ENCODE results near the gene PNRC1.

PNRC1 gene

DNA sequence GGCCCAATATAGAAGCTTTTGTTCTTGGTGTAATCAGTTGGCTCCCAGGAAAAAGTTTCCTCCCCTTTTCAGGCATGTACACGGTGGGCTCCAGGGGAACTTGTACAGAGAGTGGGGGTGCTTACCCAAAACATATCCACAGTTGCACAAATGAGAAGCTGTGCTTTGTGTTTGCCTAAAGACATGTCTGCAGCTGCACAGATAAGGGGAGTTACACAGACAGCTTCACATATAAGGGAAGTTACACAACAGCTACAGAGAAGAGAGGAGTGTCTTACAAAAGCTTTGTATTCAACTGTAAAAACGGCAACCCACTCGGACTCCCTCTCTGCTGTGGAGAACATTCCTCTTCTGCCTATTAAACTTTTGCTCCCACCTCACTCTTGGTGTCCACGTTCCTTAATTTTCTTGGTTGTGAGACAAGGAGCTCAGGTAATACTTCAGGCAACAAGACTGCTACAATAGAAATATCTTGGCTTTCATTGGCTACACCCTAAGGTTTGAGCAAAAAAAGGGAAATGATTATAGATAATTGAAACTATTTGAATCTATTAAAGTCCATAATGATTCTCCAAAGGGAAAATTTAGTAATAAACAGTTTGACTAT, 7.4 kb upstream of the PNRC1 start:
- TF ChIP-seq TAF1 (IDR thresholded peaks at IDR 0.05; ENCODE audit: low read depth) (no peak), FOXM1 (IDR thresholded peaks at IDR 0.05; ENCODE audit: borderline replicate concordance, low read depth) (no peak), CREB1 (IDR thresholded peaks at IDR 0.05; ENCODE audit: low read depth) (no peak), REST (IDR thresholded peaks at IDR 0.05; ENCODE audit: low read depth) (no peak), MAX (IDR thresholded peaks at IDR 0.05) (no peak), YY1 (IDR thresholded peaks at IDR 0.05; ENCODE audit: low read depth) (no peak), TEAD4 (IDR thresholded peaks at IDR 0.05) (no peak), NFIC (IDR thresholded peaks at IDR 0.05) (no peak), TCF12 (IDR thresholded peaks at IDR 0.05; ENCODE audit: low read depth) (no peak), CEBPB (IDR thresholded peaks at IDR 0.05) (no peak), RAD21 (IDR thresholded peaks at IDR 0.05; ENCODE audit: low read depth) (no peak)
- TF ChIP-seq, protein P1, sequence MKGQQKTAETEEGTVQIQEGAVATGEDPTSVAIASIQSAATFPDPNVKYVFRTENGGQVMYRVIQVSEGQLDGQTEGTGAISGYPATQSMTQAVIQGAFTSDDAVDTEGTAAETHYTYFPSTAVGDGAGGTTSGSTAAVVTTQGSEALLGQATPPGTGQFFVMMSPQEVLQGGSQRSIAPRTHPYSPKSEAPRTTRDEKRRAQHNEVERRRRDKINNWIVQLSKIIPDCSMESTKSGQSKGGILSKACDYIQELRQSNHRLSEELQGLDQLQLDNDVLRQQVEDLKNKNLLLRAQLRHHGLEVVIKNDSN (IDR thresholded peaks at IDR 0.05), result no peak

DNA sequence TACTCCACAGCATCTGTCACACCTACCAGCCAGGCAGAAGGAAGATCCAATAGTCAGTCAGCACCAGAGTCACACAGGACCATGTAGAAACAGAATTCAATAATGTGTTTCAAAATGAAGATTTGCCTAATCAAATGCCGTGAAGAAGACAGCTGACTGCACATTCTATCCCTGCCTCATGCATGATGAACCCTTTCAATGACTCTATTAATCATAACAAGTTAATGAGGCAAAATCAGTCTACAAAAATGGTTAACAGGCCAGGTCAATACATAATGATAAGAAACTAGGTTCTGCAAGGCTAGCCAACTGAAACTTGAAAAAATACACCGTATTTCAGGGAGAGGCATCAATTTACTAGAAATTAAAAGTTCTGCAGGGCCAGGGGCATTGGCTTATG, 6.7 kb upstream of the PNRC1 start:
- TF ChIP-seq ZBTB7A (IDR thresholded peaks at IDR 0.05; ENCODE audit: low read depth) (no peak), YY1 (IDR thresholded peaks at IDR 0.05; ENCODE audit: low read depth) (no peak), TCF12 (IDR thresholded peaks at IDR 0.05; ENCODE audit: low read depth) (no peak), CEBPB (IDR thresholded peaks at IDR 0.05) (no peak), TAF1 (IDR thresholded peaks at IDR 0.05; ENCODE audit: low read depth) (no peak), EGR1 (IDR thresholded peaks at IDR 0.05) (no peak)
- TF ChIP-seq, protein P1 (IDR thresholded peaks at IDR 0.05), result no peak

DNA sequence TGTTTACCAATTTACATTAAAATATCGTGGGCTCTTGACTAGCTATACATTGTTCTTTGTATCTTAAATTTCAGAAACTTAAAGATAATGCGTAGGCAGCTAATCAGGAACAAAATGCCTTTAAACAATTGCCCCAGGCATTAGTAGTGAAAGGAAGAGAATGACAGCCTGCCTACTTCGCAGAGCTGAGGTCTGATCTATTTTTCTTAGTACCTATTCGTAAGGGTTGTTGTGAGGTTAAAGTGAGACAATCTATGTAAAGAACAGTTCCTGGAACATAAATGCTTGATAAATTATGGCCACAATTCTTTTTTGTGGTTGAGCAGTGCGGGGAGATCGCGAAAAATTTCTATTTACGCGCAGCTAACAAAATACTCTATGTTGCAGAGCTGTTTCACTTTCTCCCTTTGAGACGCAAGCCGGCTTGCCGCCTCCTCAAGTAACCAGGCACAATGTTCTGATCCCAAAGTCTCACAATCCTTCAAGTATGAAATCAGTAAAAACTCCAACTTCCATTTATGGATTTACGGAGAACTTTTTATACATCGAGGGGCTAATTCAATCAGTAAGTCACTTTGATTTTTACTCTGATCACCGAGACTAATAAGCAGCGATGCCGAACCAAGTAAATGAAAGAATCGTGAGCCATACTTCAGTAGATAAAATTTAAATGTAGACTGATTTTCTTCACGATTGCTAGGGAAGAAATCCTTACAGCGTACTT, 878 bp upstream of the PNRC1 start:
- no peak for TF ChIP-seq TAF1 (IDR thresholded peaks at IDR 0.05; ENCODE audit: low read depth)

- TF ChIP-seq ZBTB7A (IDR thresholded peaks at IDR 0.05; ENCODE audit: low read depth) (no peak), TEAD4 (IDR thresholded peaks at IDR 0.05) (no peak), TCF12 (IDR thresholded peaks at IDR 0.05; ENCODE audit: low read depth) (no peak), CREB1 (IDR thresholded peaks at IDR 0.05; ENCODE audit: low read depth) (no peak), EP300 (IDR thresholded peaks at IDR 0.05; ENCODE audit: borderline replicate concordance) (no peak)
Observed at GRCh38 chr6:89081129-89081422, 525 bp downstream of the PNRC1 start.

DNA sequence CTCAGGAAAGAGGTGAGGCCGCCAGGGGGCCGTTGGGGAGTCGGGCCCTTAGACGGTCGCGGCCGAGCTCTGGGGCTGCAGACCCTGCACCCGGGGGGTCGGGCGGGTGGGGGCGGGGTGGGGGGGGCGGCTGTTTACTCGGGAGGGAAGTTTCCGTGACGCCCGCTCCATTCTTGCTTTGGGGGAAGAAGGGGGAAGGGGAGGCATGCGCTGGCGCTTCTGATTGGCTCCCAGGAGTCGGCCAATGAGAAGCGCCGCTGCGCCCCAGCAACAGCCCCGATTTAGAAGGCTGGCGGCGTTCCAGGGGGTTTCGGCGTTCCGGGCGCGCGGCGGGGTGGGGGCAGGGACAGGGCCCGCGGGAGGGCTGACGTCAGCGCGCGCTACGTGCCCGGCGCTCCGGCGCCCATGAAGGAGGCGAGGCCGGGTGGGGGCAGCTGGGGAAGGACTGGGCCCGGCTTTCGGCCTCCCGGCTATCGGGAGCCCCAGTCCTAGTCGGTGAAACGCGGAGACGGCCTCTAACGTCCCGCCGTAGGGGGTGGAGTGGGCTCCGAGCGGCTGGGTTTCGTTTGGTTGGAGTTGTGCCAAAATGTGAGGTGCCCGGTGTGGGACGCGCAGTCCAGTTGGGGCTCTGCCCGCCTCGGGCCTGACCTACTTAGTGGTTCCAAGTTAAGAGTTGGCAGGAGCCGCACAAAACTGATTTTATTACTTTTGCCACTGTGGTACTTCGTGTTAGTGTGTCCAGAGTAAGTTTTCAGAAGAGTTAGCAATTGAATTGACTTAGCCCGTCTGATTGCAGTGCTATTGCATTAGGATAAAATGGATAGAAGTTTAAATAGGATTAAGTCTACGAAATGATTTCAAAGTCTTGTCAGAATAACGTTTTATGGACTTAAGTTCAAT, 1.1 kb downstream of the PNRC1 start:
- TF ChIP-seq MAX (IDR thresholded peaks at IDR 0.05) (peak; percentile 62), CEBPB (IDR thresholded peaks at IDR 0.05) (no peak), RAD21 (IDR thresholded peaks at IDR 0.05; ENCODE audit: low read depth) (no peak), NFIC (IDR thresholded peaks at IDR 0.05) (peak; percentile 90), TAF1 (IDR thresholded peaks at IDR 0.05; ENCODE audit: low read depth) (peak; percentile 81), FOXM1 (IDR thresholded peaks at IDR 0.05; ENCODE audit: borderline replicate concordance, low read depth) (no peak), TEAD4 (IDR thresholded peaks at IDR 0.05) (peak; percentile 68; the same call in 1 of the 2 replicates), TCF12 (IDR thresholded peaks at IDR 0.05; ENCODE audit: low read depth) (peak; percentile 88), REST (IDR thresholded peaks at IDR 0.05; ENCODE audit: low read depth) (no peak), EGR1 (IDR thresholded peaks at IDR 0.05) (0 out of 2 replicates have a peak, but pooled peaks have one; percentile 26), YY1 (IDR thresholded peaks at IDR 0.05; ENCODE audit: low read depth) (peak; percentile 86), EP300 (IDR thresholded peaks at IDR 0.05; ENCODE audit: borderline replicate concordance) (peak; percentile 86), CREB1 (IDR thresholded peaks at IDR 0.05; ENCODE audit: low read depth) (peak; percentile 68), ZBTB7A (IDR thresholded peaks at IDR 0.05; ENCODE audit: low read depth) (no peak; the same call in 1 of the 2 replicates)
- TF ChIP-seq, protein P1 (IDR thresholded peaks at IDR 0.05), result 0 out of 2 replicates have a peak, but pooled peaks have one; percentile 11

All from Ishikawa (cell line).